Transverse colon (tissue), 4 donors: ENCODE results near the gene GTF2I. TPM values are rescaled to one million over a fixed set of nuclear protein-coding genes. Genes with fewer than 3 reads are reported as not detected.

Source experiments
- DNase-seq: peaks from one replicate; pipeline ENCODE4 v3.0.0-alpha.2; 2019
- H3K27ac ChIP-seq, 4 donors: fragments of 200-600 bp; sonication (generic); 2 replicates each; pipeline ENCODE4 v1.5.1; 2016 to 2018; ENCODE audit warnings: inconsistent platforms in 4 of 4
- H3K27me3 ChIP-seq: fragments of 200-600 bp; sonication (generic); 2 replicates; pipeline ENCODE4 v1.5.1; 2017; ENCODE audit warnings: inconsistent platforms
- H3K36me3 ChIP-seq, 4 donors: fragments of 200-600 bp; sonication (generic); 2 replicates each; pipeline ENCODE4 v1.5.1; 2017 to 2019; ENCODE audit warnings: inconsistent platforms in 4 of 4
- H3K4me1 ChIP-seq, 4 donors: fragments of 200-600 bp; sonication (generic); 2 replicates each; pipeline ENCODE4 v1.5.1; 2017 to 2020; ENCODE audit warnings: inconsistent platforms in 4 of 4
- H3K4me3 ChIP-seq, 4 donors: fragments of 200-600 bp; sonication (generic); 1 replicate in 1 of 4; 2 replicates in 3 of 4; pipeline versions ENCODE4 v1.5.1 to v1.6.1; 2017 to 2019; ENCODE audit warnings: inconsistent platforms in 4 of 4
- H3K9me3 ChIP-seq, 2 donors: fragments of 200-600 bp; sonication (generic); 2 replicates each; pipeline ENCODE4 v1.5.1; 2017 to 2019; ENCODE audit warnings: inconsistent platforms in 2 of 2
- CTCF ChIP-seq, 5 experiments: fragments of 200-600 bp in 3 of 5; fragments of 450-650 bp in 2 of 5; sonication (generic) in 3 of 5; IDR thresholded peaks; 1 replicate in 2 of 5; 2 replicates in 3 of 5; pipeline ENCODE4 v1.5.1; 2016 to 2017; ENCODE audit warnings: antibody characterized with exemption in 5 of 5, inconsistent platforms in 3 of 5, mild to moderate bottlenecking in 2 of 5, moderate library complexity in 1 of 5
- EP300 ChIP-seq: sonication (generic); formaldehyde crosslinking; IDR thresholded peaks from one replicate; pipeline ENCODE4 v1.6.1; 2017; ENCODE audit warnings: antibody characterized with exemption, low read depth
- POLR2A ChIP-seq: fragments of 450-650 bp; IDR thresholded peaks from one replicate; pipeline ENCODE4 v1.6.1; 2016; ENCODE audit warnings: antibody characterized with exemption, mild to moderate bottlenecking, moderate library complexity
- POLR2AphosphoS5 ChIP-seq, 3 donors: sonication (generic); formaldehyde crosslinking; IDR thresholded peaks; one replicate each; pipeline ENCODE4 v1.6.1; 2016; ENCODE audit warnings: antibody characterized with exemption in 3 of 3
- WGBS, 2 donors: methylation state at CpG; one replicate each; pipeline ENCODE4 v1.1.5; 2018; ENCODE audit warnings: low coverage in 1 of 2; 5-methylcytosine and 5-hydroxymethylcytosine counted together
- in situ Hi-C, 4 donors: fragments of 200-750 bp; cut with MboI; loops; one replicate each; pipeline versions ENCODE4 v1.15.0 to v1.15.1; 2017; ENCODE audit warnings: low sequenced_read_pairs in 3 of 4, low pct_ligation_motif_present in 1 of 4, low pct_unique_long_range_greater_than_20kb in 1 of 4
- intact Hi-C: fragments of 100-400 bp; cut with DNase I; formaldehyde crosslinking; loops from one replicate; pipeline ENCODE4 v1.15.1; 2023; ENCODE audit warnings: low total_unique reads
- total RNA-seq, 4 donors: library from RNA; depleted of rRNA; stranded (reverse); fragments of >200 nt; gene quantifications; one replicate each; pipeline ENCODE4 v1.1.0, GENCODE V29; 2016

The GTF2I gene
- total RNA-seq, 4 donors from 2014 or later, result 90.5 to 216 (median 139) TPM

DNA sequence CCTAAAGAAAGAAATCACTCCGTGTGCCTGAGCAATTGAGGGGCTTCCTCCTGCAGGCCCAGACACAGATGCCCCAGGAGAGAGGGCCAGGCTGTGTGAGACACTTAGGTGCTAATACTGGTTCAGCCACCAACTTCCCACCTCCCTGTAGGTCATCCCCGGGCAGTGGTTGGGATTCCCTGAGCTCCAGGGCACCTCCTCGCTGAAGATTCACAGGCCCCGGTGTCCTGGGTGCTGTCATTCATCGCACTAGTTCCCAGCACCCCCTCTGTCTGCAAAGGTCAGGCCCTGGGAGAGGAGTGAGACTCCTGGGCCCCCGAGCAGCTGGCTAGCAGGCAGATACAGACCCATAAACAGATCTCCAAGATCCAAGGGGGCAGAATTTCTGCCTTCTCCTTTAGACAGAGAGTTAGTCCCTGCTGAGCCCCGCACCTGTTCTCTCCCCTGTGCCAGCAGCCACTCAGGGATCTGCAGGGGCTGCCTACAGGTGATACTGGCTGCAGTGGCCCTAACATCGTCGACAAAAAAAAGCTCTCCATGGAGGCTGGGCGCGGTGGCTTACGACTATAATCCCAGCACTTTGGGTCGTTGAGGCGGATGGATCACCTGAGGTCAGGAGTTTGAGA lies 38.2 kb upstream of the GTF2I start:
- 88 to 100% methylated on average over 1 to 14 of the region's 14 CpGs for WGBS, 2 donors
- Histone ChIP-seq H3K4me1 (no peaks in the 10 kb centered on the region), H3K9me3 (no peaks in the 10 kb centered on the region), H3K27me3 (no peaks in the 10 kb centered on the region), H3K27ac (no peak overlapping the region), H3K36me3 (no peaks in the 10 kb centered on the region), H3K4me3 (no peak overlapping the region)
- no peak for DNase-seq
- intact Hi-C loops, result no loop called here
- in situ Hi-C loops, result no loop called here
- TF ChIP-seq EP300 (no peak), POLR2A (no peak), CTCF (IDR thresholded peaks at IDR 0.05) (no peak), POLR2AphosphoS5 (IDR thresholded peaks at IDR 0.05) (no peak)

GRCh38 chr7:74622228-74622749 lies 35.2 kb upstream of the GTF2I start:
- intact Hi-C loops, result no loop called here
- no peak overlapping the region for H3K4me3 ChIP-seq
- no peaks in the 10 kb centered on the region for H3K4me1 ChIP-seq
- DNase-seq, result no peak
- H3K9me3 ChIP-seq, result no peaks in the 10 kb centered on the region
- no peaks in the 10 kb centered on the region for H3K36me3 ChIP-seq
- TF ChIP-seq POLR2AphosphoS5 (IDR thresholded peaks at IDR 0.05) (no peak), EP300 (no peak), CTCF (IDR thresholded peaks at IDR 0.05) (no peak), POLR2A (no peak)
- no peak overlapping the region for H3K27ac ChIP-seq
- no peaks in the 10 kb centered on the region for H3K27me3 ChIP-seq
- in situ Hi-C loops, result no loop called here
- 90 to 100% methylated on average over 2 to 5 of the region's 5 CpGs for WGBS, 2 donors

DNA sequence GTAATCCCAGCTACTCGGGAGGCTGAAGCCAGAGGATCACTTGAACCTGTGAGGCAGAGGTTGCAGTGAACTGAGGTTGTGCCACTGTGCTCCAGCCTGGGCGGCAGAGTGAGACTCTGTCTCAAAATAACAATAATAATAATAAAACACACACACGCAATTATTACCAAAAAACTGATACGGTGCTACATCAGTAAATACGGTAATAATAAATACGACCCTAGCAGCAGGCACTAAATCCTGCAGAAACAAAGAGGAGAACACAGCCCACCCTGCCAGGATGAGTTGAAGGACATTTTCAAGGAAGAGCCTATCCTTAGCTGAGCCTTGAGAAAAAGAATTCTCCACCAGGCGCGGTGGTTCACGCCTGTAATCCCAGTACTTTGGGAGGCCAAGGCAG lies 34.4 kb upstream of the GTF2I start:
- DNase-seq, result no peak
- no peak for TF ChIP-seq CTCF (IDR thresholded peaks at IDR 0.05)
- TF ChIP-seq EP300, result no peak
- no peak for TF ChIP-seq POLR2A
- TF ChIP-seq POLR2AphosphoS5 (IDR thresholded peaks at IDR 0.05), result no peak
- intact Hi-C loops (no loop called here), in situ Hi-C loops (no loop called here)
- H3K27ac ChIP-seq, result no peak overlapping the region
- 86 to 88% methylated on average over 7 to 9 of the region's 9 CpGs for WGBS, 2 donors
- H3K4me1 ChIP-seq, result peaks cover 0 to 6% (median 3%) of the 10 kb centered on the region in 4 donors
- H3K4me3 ChIP-seq, result no peak overlapping the region
- no peaks in the 10 kb centered on the region for H3K36me3 ChIP-seq
- H3K27me3 ChIP-seq, result no peaks in the 10 kb centered on the region
- no peaks in the 10 kb centered on the region for H3K9me3 ChIP-seq

- 17 to 20% methylated on average over 2 to 3 of the region's 3 CpGs for WGBS, 2 donors
- Histone ChIP-seq H3K27me3 (no peaks in the 10 kb centered on the region), H3K27ac (peak overlapping the region in 1 of 4 donors; percentile 1), H3K36me3 (no peaks in the 10 kb centered on the region), H3K9me3 (no peaks in the 10 kb centered on the region), H3K4me1 (peaks cover 0 to 11% (median 9%) of the 10 kb centered on the region in 4 donors), H3K4me3 (no peak overlapping the region)
- in situ Hi-C loops, result no loop called here
- TF ChIP-seq CTCF (IDR thresholded peaks at IDR 0.05), result no peak
- TF ChIP-seq POLR2AphosphoS5 (IDR thresholded peaks at IDR 0.05), result no peak
- no peak for TF ChIP-seq POLR2A
- TF ChIP-seq EP300, result no peak
- DNase-seq, result no peak
- intact Hi-C loops, result no loop called here
Observed at GRCh38 chr7:74625446-74625845, 32.1 kb upstream of the GTF2I start.
